LNCAP (cell line): ENCODE data around the gene KIF6.

ENCODE experiments used
- TF ChIP-seq, protein P1 (sequence below): fragments of 450-650 bp; IDR thresholded peaks from 2 replicates; pipeline ENCODE4 v1.5.1; 2017; ENCODE audit warnings: mild to moderate bottlenecking

Gene KIF6

DNA sequence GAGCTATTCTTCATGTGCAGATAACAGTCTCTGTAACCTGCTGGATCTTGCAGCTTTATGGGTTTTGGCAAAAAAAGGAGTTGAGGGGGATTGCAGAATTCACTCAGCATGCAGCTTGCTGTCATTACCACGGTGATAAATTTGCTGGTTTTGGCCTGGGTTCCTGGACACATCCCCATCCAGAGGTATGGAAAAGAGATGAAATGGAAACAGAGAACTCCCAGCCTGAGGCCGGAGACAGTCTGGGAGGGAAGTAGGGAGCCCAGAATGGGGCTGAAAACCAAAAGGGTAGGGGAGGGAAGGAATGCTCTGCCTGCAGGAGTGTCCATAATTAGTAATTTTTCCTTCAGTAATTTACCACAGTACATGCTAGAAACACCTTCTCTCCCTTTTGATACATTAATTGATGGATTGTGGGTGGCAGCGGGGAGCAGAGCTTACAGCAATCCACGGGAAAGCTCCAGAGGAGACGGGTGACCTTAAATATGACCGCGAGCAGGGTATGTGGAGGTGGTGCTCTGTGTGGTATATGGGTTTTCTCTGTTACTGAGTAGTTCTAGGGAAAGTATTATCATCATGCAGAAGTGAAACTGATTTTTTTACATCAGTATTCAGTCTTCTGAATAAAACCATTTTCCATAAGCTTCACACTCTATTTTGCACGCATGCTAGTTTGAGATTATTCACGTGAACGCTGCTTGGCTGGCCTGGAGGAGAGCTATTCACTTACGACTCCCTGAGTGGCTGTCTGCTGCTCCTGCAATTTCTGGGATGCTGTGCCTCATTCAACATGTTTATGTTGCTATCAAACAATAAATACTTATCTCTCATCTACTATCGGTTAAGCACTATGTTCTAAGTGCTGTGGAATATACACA is 336.4 kb downstream of the KIF6 start:
- TF ChIP-seq, protein P1, sequence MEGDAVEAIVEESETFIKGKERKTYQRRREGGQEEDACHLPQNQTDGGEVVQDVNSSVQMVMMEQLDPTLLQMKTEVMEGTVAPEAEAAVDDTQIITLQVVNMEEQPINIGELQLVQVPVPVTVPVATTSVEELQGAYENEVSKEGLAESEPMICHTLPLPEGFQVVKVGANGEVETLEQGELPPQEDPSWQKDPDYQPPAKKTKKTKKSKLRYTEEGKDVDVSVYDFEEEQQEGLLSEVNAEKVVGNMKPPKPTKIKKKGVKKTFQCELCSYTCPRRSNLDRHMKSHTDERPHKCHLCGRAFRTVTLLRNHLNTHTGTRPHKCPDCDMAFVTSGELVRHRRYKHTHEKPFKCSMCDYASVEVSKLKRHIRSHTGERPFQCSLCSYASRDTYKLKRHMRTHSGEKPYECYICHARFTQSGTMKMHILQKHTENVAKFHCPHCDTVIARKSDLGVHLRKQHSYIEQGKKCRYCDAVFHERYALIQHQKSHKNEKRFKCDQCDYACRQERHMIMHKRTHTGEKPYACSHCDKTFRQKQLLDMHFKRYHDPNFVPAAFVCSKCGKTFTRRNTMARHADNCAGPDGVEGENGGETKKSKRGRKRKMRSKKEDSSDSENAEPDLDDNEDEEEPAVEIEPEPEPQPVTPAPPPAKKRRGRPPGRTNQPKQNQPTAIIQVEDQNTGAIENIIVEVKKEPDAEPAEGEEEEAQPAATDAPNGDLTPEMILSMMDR = no peak

DNA sequence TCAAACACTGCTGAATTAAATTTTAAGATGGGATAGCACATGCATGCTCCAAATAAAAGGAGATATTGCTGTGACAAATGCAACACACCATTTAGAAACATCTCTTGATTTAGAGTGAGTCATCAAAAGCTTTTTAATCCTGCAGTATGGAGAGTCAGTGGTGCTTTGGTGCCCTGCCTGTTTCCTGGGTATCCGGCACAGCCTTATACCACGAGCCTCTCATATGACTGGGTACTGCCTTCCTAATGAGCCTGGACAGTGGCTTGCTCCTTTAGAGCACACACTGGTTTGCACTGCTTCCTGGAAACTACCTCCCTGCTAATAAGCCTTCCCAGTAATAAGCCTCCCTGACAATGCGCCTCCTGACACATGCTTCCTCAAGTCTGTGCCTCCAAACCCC is 337.4 kb downstream of the KIF6 start:
- TF ChIP-seq, protein P1 = no peak

DNA sequence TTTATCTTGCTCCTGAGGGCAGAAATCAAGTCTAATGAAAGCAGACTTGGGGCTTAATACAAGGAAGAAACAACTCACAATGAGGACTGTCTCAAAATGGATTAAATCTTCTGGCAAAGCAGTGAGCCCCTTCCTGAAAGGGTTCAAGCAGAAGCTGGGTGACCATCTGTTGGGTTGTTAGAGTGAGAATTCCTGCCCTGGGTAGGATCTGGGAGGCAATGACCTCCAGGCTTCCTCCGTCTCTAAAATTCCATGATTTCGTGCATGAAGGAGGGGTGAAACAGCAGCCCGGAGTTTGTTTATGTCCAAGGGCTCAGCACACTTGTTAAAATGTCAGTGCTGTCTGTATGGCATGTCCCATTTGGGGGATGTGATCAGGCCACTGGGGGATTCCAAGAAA is 338.7 kb downstream of the KIF6 start:
- TF ChIP-seq, protein P1 = no peak

DNA sequence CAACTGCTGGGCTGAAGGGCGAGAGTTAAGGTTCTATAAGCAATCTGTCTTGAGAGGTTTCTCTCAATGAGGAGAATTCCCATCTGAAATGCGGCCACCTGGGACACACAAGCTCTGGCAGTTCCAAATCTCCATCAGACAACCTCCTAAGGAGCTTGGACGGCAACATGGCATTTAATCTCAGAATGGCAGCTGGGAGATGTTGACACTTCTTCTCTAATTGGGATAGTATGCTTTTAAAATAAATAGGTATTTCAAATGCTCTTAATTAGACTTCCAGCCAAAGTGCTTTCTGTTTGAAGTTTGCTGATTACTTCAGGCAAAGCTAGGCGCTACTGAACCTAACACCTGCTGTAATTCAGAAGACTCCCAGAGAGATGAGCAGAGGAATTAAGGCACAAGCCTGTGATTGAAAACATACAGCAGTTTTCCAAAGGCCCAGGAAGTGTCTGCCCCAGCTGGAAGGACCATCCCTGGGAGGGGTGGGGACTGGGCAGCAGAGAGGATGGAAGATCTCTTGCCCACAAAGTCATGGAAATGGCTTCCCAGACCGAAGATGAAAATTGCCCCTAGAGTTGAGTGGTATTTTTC is 343.6 kb downstream of the KIF6 start:
- TF ChIP-seq, protein P1 = no peak

DNA sequence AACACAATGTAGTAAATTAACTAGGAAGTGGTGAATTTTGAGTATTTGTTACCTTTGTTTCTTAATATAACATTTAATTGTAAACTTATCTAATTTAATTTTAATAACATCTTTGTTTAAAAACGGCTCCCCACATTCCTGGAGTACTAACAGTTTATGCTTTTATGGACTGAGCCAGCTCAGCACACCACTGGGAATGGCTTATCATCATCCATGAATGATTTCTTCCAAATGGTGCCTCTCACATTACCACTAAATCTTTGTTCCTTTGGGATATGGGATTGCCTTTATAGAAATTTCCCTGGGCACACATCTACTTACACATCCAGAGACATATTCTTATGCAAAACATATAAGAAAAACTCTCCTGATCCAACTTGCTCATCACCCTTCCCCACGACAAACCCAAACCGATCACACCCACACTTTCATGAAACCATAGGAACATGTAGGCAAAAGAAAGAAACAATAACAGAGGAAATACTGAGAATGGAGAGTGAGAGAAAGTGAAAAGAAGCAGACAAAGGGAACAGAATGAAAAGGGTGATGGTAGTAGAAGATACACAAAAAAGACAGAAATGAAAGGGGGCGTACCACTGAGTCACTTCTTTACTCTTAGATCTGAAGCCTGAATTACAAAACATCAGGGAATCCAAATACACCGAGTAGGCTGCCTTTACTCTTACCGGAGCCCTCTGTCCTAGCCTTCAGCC is 344.2 kb downstream of the KIF6 start:
- TF ChIP-seq, protein P1 = no peak

DNA sequence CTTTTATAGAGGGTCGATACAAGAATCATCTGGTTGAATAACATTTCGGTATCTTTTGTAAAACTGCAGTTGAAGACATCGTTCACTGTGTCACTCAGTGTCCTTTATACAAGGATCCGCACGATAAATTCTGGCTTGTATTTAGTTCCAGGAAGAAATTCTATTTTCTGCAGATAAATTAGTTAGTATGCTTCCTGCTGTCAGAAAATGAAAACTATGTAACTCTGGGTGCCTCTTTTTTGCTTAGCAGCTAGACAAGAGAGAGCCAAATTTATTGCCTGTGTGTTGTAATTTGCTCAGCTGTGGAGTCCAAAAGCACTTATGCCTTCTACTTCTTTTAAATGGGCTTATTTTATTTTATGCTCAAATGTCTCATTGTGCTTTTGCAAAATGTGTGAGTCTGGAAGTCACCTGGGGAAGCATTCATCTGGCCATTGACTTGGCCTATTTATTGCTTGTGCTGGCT is 346.2 kb downstream of the KIF6 start:
- TF ChIP-seq, protein P1 = no peak

DNA sequence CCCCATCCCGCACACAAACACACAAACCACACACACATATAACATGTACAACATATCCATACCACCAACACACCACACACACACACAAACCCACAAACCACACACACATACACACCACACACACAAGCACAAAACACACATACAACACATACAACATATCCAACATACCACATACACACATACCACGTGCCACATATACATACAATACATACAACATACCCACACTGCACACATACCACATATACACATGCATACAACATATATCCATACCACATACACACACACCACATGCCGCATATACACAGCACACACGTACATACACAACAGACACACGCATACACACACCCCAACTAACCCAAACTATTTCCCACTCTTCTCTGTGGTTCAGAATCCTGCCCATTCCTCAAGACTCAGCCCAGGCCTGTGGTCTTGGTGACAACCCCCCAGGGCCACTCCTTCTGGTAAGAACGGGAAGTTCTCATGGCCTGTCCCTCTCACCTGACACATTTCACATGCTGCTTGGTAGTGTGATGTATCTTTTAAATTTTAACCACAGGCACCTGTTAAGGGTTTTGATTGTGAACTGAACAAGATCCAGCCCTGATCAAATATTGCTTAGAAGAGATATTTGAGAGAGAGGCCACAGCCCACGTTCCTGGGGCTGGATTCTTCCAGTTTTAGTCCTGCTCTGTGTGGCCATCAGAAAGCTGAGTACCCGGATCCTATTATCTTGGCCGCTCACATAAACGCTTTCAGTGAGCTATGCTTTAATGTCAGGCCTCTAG is 346.8 kb downstream of the KIF6 start:
- TF ChIP-seq, protein P1 = no peak
